OCI-LY1 (cell line): ENCODE measurements around the gene GBF1.

Experiments used
- H2AFZ ChIP-seq: fragments of 200-600 bp; sonication (generic), shearing (Covaris generic); 2 replicates; pipeline ENCODE4 v1.6.0; 2014; ENCODE audit warnings: antibody characterized with exemption, mild to moderate bottlenecking, low read length
- H3F3A ChIP-seq: fragments of 200-600 bp; sonication (generic), shearing (Covaris generic); 2 replicates; pipeline ENCODE4 v1.6.0; 2014; ENCODE audit warnings: mild to moderate bottlenecking, antibody characterized with exemption, low read length, moderate library complexity; ENCODE audit not compliant: insufficient read depth
- H3K27ac ChIP-seq: fragments of 200-600 bp; sonication (generic); 2 replicates; pipeline ENCODE4 v1.5.1; 2014; ENCODE audit warnings: low read length, mixed run types, mild to moderate bottlenecking, low read depth; ENCODE audit not compliant: poor library complexity, severe bottlenecking
- H3K27me3 ChIP-seq: fragments of 200-600 bp; sonication (generic); 2 replicates; pipeline ENCODE4 v1.6.0; 2014; ENCODE audit warnings: antibody characterized with exemption, mild to moderate bottlenecking, low read length, moderate library complexity; ENCODE audit not compliant: insufficient read depth
- H3K36me3 ChIP-seq: fragments of 200-600 bp; sonication (generic); 2 replicates; pipeline ENCODE4 v1.6.1; 2014; ENCODE audit warnings: mild to moderate bottlenecking, antibody characterized with exemption, low read length, moderate library complexity, mixed read lengths; ENCODE audit not compliant: insufficient read depth
- H3K4me1 ChIP-seq: fragments of 200-600 bp; sonication (generic); 2 replicates; pipeline ENCODE4 v1.5.1; 2014; ENCODE audit warnings: mild to moderate bottlenecking, low read length, moderate library complexity; ENCODE audit not compliant: insufficient read depth, severe bottlenecking
- H3K4me2 ChIP-seq: fragments of 200-600 bp; sonication (generic), shearing (Covaris generic); 2 replicates; pipeline ENCODE4 v1.6.1; 2014; ENCODE audit warnings: low read length
- H3K4me3 ChIP-seq: fragments of 200-600 bp; sonication (generic); 2 replicates; pipeline ENCODE4 v1.5.1; 2014; ENCODE audit warnings: low read length, low read depth, mild to moderate bottlenecking, mixed read lengths; ENCODE audit not compliant: poor library complexity, severe bottlenecking
- H3K79me2 ChIP-seq: fragments of 200-600 bp; shearing (Covaris generic); 2 replicates; pipeline ENCODE4 v1.6.1; 2016; ENCODE audit warnings: mixed run types, low read length, mixed read lengths; ENCODE audit not compliant: insufficient read depth
- H3K9ac ChIP-seq: fragments of 200-600 bp; sonication (generic), shearing (Covaris generic); 2 replicates; pipeline ENCODE4 v1.6.1; 2014; ENCODE audit warnings: mild to moderate bottlenecking, low read length, mixed read lengths
- H3K9me2 ChIP-seq: fragments of 200-600 bp; sonication (generic), shearing (Covaris generic); 2 replicates; pipeline ENCODE4 v1.6.1; 2014; ENCODE audit warnings: low read depth, mild to moderate bottlenecking, low read length, mixed read lengths
- H3K9me3 ChIP-seq: fragments of 200-600 bp; shearing (Covaris generic); 2 replicates; pipeline ENCODE4 v1.6.1; 2014; ENCODE audit warnings: low read length, mixed read lengths
- H4K20me1 ChIP-seq: fragments of 200-600 bp; sonication (generic), shearing (Covaris generic); 2 replicates; pipeline ENCODE4 v1.6.0; 2016; ENCODE audit warnings: mild to moderate bottlenecking, low read length; ENCODE audit not compliant: insufficient read depth
- EZH2 ChIP-seq: fragments of 200-600 bp; sonication (generic), shearing (Covaris generic); IDR thresholded peaks from 2 replicates; pipeline ENCODE4 v1.8.0; 2017; ENCODE audit warnings: borderline replicate concordance, mixed run types, mild to moderate bottlenecking, antibody characterized with exemption, low read length, moderate library complexity, mixed read lengths
- TF ChIP-seq, protein P1 (sequence below): fragments of 200-600 bp; sonication (generic), shearing (Covaris generic); IDR thresholded peaks from 2 replicates; pipeline ENCODE4 v1.5.1; 2017; ENCODE audit warnings: mild to moderate bottlenecking, antibody characterized with exemption, low read length, moderate library complexity, mixed read lengths

The GBF1 gene

DNA sequence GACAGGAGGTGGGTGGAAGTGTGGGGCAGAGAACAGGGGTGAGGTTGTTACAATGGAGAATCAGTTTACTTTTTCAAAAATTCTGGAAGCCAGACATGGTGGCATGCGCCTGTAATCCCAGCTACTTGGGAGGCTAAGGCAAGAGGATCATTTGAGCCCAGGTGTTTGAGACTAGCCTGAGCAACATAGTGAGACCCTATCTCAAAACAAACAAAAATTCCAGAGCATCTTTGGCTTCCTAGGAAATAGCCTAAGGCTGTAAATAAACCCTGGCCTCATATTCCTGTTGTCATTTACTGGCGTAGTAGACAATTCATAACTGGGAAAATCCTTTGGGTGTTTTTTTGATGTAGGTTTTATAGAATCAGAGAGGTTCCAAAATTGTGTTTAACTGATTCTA, 44.0 kb downstream of the GBF1 start:
- H3K27ac ChIP-seq, result no peak overlapping the region
- H3K9ac ChIP-seq, result no peak overlapping the region
- H4K20me1 ChIP-seq, result no peaks in the 10 kb centered on the region
- H3K4me3 ChIP-seq, result no peak overlapping the region
- no peaks in the 10 kb centered on the region for H3K27me3 ChIP-seq
- no peaks in the 10 kb centered on the region for H3K9me3 ChIP-seq
- H3K4me2 ChIP-seq, result no peak overlapping the region
- no peaks in the 10 kb centered on the region for H3F3A ChIP-seq
- no peak overlapping the region for H2AFZ ChIP-seq
- no peaks in the 10 kb centered on the region for H3K9me2 ChIP-seq
- TF ChIP-seq EZH2, result no peak
- TF ChIP-seq, protein P1, sequence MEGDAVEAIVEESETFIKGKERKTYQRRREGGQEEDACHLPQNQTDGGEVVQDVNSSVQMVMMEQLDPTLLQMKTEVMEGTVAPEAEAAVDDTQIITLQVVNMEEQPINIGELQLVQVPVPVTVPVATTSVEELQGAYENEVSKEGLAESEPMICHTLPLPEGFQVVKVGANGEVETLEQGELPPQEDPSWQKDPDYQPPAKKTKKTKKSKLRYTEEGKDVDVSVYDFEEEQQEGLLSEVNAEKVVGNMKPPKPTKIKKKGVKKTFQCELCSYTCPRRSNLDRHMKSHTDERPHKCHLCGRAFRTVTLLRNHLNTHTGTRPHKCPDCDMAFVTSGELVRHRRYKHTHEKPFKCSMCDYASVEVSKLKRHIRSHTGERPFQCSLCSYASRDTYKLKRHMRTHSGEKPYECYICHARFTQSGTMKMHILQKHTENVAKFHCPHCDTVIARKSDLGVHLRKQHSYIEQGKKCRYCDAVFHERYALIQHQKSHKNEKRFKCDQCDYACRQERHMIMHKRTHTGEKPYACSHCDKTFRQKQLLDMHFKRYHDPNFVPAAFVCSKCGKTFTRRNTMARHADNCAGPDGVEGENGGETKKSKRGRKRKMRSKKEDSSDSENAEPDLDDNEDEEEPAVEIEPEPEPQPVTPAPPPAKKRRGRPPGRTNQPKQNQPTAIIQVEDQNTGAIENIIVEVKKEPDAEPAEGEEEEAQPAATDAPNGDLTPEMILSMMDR, result no peak
- no peaks in the 10 kb centered on the region for H3K36me3 ChIP-seq
- H3K4me1 ChIP-seq, result no peaks in the 10 kb centered on the region
- H3K79me2 ChIP-seq, result no peaks in the 10 kb centered on the region

DNA sequence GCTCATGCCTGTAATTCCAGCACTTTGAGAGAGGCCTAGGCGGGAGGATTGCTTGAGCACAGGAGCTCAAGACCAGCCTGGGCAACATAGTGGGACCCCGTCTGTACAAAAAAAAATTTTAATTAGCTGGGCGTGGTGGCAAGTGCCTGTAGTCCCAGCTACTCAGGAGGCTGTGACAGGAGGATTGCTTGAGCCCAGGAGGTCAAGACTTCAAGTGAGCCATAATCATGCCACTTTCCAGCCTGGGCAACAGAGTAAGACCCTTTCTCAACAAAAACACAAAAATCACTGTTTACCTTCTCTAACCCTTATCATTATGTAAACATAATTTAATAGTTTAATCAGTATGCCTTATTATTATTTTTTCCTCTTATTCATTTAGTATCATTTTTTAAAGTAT, 44.5 kb downstream of the GBF1 start:
- Histone ChIP-seq H3K9me2 (no peaks in the 10 kb centered on the region), H4K20me1 (no peaks in the 10 kb centered on the region), H3K27me3 (no peaks in the 10 kb centered on the region), H3K9me3 (no peaks in the 10 kb centered on the region), H3K4me1 (no peaks in the 10 kb centered on the region), H3K4me3 (no peak overlapping the region), H3K4me2 (no peak overlapping the region), H3K36me3 (no peaks in the 10 kb centered on the region), H3K9ac (no peak overlapping the region), H2AFZ (no peak overlapping the region), H3F3A (no peaks in the 10 kb centered on the region), H3K79me2 (no peaks in the 10 kb centered on the region), H3K27ac (no peak overlapping the region)
- TF ChIP-seq, protein P1, result no peak
- TF ChIP-seq EZH2, result no peak

DNA sequence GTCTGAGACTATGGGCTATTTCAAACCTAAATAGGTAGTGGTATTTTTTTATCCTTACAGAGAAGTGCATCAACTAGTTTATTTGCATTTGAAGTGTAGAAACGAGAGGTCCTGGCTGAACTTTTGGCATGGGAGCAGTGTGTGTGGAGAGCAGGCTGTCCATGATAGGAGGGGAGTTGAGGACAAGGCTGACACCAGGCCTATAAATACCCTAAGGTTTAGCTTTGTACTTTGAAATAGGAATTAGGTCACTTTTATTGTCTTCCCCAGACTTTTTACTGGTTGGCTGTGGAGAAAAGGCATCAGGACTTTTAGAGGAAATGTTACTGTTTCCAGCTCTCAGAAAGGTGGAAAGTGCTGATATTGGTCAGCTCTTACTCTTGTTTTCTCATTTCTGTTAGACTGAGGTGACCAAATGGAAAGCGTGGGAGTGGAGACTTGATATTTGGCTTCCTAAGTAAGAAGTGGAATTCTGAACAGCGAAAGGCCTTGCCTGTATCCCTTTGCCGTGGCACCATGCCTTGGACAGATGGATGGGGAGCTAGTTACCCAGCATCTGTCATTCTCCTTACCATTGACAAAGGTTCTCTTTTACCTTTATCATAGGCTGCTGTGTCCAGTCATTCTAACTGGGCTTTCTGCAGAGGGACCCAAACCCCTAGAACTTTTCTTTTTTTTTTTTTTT, 46.0 kb downstream of the GBF1 start:
- no peaks in the 10 kb centered on the region for H3K4me1 ChIP-seq
- no peaks in the 10 kb centered on the region for H3K36me3 ChIP-seq
- no peak overlapping the region for H3K27ac ChIP-seq
- no peaks in the 10 kb centered on the region for H3K27me3 ChIP-seq
- H3F3A ChIP-seq, result no peaks in the 10 kb centered on the region
- H4K20me1 ChIP-seq, result no peaks in the 10 kb centered on the region
- no peak overlapping the region for H3K4me3 ChIP-seq
- no peaks in the 10 kb centered on the region for H3K79me2 ChIP-seq
- no peak overlapping the region for H3K9ac ChIP-seq
- no peaks in the 10 kb centered on the region for H3K9me3 ChIP-seq
- no peaks in the 10 kb centered on the region for H3K9me2 ChIP-seq
- H3K4me2 ChIP-seq, result no peak overlapping the region
- no peak overlapping the region for H2AFZ ChIP-seq
- TF ChIP-seq, protein P1, result no peak
- TF ChIP-seq EZH2, result no peak
